Stimulated activated CD4-positive, alpha-beta T cell treated with anti-CD3 and anti-CD28 coated beads, Interleukin-4, amount 100 ng/mL, for 1 hour (primary cell): ENCODE results near the gene RPS15.
A peak's percentile ranks its signal among the peaks of the same experiment; 100 is the strongest.

Experiments
- DNase-seq: peaks from one replicate; pipeline ENCODE4 v3.0.0-alpha.2; 2020

RPS15 gene

DNA sequence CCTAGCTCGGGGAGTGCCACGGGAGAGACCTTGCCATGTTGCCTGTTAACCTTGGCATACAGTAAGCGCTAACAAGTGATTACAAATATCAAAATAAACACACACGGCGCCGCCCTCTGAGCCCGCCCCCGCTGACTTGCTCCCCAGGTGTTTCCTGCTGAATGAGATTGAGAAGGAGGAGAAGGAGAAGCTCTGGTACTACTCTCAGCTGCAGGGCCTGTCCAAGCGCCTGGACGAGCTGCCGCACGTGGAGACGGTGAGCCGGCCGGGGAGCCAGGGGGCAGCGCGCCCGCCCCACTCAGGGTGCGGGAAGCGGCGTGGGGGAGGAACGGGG is 16.8 kb downstream of the RPS15 start:
- DNase-seq, result no peak

DNA sequence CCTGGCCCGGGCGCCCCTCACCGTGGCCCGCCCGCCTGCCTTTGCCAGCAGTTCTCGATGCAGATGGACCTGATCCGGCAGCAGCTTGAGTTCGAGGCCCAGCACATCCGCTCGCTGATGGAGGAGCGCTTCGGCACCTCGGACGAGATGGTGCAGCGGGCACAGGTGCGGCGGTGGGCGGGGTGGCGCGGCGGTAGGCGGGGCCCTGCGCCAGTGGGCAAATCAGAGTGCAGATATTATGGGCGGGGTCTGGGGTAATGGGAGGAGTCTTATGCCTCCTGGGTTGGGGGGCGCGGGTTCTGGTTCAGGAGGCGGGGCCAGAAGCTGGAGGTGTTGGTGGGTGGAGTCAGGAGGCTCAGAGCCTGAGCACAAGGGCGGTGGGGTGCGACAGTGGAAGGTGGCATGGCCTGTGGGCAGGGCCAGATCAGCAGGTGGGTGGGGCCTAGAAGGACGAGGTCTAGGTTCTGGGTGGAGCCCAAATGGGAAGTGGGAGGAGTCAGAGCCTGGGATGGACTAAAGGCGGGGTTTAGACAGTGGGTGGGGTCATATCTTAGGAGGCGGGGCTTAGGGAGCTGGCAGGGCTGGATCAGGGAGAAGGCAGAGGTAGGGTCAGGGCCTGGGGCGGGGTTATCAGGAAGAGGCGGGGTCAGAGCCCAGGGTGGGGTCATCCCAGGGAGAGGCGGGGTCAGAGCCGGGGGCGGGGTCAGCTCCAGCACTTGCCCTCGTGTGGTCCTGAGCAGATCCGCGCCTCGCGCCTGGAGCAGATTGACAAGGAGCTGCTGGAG is 17.3 kb downstream of the RPS15 start:
- peak; percentile 50 for DNase-seq

DNA sequence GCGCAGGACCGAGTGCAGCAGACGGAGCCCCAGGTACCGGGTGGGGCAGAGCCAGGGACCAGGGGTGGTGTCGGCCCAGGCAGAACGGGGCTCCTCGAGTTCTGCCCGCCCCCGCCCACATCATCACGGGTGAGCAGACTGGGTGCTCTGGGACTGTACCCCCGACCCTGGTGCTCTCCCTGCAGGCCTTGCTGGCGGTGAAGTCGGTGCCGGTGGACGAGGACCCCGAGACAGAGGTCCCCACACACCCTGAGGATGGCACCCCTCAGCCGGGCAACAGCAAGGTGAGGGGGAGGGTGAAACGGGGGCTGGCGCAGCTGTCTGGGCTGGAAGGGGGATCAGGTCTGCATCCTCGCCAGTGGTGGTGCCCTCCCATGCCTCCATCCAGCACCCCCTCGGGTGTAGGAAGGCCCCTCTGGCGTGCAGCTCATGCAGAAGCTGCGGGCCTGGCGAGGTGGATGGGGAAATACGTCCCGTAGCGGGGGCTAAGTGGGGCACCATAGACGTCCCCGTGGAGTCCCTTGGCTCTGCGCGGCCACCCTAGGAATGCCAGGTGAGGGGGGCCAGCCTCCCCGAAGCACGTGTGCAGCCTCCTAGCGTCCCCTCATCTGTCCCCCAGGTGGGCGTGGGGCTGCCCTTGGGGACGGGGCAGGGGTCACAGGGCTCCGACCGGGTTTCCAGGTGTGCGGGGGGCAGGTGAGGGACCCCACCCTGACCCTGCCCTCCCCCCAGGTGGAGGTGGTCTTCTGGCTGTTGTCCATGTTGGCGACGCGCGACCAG is 18.1 kb downstream of the RPS15 start:
- no peak for DNase-seq

DNA sequence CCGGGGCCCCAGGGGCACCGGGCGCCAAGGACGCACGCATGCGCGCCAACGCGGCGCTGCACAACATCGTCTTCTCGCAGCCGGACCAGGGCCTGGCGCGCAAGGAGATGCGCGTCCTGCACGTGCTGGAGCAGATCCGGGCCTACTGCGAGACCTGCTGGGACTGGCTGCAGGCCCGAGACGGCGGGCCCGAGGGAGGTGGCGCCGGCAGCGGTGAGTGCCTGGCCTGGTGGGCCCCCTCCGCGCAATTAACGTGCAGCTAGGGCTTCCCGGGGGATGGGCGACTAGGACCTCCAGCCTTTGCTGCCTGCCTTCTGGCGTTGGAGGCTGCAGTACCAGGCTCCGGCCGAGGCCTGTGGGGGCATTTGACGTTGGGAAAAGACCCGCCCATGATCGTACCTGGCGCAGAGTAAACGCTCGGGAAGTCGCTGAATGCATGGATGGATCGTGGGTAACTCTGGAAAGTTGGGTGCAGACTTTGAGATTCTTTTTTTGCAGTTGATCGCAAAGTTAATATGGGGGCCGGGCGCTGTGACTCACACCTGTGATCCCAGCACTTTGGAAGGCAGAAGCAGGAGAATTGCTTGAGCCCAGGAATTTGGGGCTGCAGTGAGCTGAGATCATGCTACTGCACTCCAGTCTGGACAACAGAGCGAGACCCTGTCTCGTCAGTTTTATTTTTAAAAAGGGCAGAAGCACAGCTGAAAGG is 19.0 kb downstream of the RPS15 start:
- no peak for DNase-seq

DNA sequence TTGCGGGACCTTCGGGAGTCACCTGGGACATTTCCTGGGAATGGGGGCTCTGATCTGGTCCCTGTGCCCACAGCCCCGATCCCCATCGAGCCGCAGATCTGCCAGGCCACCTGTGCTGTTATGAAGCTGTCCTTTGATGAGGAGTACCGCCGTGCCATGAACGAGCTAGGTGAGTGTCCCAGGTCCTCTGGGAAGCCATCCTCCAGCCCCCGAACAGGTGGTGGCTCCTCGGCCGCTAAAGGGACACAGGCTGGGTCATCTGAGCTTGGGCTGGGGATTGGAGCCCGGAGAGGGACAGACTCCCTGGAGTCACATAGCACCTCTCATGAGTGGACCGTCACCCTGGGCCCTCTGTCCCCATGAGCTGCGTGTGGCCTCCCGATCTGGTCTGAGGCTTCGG is 19.7 kb downstream of the RPS15 start:
- no peak for DNase-seq

DNA sequence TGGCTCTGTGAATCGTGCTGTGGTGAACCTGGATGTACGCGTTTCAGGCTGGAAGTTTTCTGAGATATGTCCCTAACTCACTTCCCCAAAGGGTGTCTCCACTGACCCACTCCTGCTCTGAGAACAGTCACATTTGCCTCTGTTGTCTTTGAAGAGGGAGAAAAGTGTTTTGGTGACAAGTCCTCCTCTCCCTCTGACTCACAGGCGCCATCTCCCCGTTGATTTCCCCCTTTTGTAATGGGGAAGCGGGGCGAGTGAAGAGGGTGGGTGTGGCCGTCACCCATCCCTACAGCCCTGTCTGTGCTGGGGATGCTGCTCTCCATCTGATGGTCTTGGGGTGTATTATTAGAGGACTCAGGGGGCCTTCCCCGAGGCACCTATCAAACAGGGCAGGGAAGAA is 21.3 kb downstream of the RPS15 start:
- DNase-seq, result no peak

DNA sequence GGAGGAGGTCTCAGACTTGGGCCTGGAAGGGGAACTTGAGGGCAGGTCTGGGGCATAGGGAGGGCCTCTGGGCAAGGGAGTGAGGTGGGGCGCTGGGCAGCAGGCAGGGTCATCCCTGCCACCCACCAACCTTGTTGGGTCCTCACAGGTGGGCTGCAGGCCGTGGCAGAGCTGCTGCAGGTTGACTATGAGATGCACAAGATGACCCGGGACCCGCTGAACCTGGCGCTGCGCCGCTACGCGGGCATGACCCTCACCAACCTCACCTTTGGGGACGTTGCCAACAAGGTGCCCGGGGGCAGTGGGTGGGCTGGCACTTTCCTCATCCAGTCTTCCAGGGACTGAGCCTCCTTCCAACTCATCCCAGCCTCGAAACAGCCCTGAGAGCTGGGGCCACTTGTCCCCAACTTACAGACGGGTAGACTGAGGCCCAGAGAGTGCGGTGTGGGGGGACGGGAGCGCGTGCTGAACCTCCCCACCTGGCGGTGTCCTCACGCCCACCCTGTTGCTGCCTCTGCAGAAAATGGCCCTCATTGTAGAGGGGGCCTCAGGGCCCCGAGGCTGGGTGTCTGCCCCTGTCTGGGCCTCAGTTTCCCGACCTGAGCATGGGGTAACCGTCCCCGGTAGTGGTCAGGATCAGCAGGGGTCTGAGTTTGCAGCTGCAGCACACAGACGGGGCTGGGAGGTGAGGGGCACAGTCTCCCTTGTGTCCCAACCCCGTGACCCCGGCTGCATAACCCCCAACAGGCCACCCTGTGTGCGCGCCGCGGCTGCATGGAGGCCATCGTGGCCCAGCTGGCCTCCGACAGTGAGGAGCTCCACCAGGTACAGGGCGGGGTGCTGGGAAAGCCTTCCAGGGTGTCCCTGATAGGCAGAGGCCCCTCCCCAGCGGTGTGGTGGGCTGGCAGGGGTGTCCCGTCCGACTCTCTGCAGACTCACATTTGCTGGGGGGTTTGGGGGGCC is 22.1 kb downstream of the RPS15 start:
- DNase-seq, result no peak

DNA sequence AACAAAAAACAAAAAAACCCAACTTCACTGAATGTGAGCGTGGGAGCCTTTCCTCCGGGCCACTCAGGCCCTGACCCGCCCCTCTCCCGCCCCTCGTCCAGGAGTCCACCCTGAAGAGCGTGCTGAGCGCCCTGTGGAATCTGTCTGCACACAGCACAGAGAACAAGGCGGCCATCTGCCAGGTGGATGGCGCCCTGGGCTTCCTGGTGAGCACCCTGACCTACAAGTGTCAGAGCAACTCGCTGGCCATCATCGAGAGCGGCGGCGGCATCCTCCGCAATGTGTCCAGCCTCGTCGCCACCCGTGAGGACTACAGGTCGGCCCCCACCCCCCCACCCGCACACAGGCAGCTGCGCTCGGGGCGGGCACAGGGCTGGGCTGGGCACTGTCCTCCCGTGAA is 23.7 kb downstream of the RPS15 start:
- no peak for DNase-seq

DNA sequence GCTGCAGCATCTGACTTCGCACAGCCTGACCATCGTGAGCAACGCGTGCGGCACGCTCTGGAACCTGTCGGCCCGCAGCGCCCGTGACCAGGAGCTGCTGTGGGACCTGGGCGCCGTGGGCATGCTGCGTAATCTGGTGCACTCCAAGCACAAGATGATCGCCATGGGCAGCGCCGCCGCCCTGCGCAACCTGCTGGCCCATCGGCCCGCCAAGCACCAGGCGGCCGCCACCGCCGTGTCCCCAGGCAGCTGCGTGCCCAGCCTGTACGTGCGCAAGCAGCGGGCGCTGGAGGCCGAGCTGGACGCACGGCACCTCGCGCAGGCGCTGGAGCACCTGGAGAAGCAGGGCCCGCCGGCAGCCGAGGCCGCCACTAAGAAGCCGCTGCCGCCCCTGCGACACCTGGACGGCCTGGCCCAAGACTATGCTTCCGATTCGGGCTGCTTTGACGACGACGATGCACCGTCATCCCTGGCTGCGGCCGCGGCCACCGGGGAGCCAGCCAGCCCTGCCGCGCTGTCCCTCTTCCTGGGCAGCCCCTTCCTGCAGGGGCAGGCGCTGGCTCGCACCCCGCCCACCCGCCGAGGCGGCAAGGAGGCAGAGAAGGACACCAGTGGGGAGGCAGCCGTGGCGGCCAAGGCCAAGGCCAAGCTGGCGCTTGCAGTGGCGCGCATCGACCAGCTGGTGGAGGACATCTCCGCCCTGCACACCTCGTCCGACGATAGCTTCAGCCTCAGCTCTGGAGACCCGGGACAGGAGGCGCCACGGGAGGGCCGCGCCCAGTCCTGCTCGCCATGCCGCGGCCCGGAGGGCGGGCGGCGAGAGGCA is 27.2 kb downstream of the RPS15 start:
- peak; percentile 43 for DNase-seq

DNA sequence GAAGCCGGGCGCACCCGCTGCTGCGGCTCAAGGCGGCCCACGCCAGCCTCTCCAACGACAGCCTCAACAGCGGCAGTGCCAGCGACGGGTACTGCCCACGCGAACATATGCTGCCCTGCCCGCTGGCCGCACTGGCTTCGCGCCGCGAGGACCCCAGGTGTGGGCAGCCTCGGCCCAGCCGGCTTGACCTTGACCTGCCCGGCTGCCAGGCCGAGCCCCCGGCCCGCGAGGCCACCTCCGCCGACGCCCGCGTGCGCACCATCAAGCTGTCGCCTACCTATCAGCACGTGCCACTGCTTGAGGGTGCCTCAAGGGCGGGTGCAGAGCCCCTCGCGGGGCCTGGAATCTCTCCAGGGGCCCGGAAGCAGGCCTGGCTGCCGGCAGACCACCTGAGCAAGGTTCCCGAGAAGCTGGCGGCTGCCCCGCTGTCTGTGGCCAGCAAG is 27.8 kb downstream of the RPS15 start:
- no peak for DNase-seq

DNA sequence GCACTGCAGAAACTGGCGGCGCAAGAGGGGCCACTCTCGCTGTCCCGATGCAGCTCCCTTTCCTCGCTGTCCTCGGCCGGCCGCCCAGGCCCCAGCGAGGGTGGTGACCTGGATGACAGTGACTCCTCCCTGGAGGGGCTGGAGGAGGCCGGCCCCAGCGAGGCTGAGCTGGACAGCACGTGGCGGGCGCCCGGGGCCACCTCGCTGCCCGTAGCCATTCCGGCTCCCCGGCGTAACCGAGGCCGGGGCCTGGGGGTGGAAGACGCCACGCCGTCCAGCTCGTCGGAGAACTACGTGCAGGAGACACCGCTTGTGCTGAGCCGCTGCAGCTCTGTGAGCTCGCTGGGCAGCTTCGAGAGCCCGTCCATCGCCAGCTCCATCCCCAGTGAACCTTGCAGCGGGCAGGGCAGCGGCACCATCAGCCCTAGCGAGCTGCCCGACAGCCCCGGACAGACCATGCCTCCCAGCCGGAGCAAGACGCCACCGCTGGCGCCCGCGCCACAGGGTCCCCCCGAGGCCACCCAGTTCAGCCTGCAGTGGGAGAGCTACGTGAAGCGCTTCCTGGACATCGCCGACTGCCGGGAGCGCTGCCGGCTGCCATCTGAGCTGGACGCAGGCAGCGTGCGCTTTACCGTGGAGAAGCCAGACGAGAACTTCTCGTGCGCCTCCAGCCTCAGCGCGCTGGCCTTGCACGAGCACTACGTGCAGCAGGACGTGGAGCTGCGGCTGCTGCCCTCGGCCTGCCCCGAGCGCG is 28.4 kb downstream of the RPS15 start:
- DNase-seq, result no peak

DNA sequence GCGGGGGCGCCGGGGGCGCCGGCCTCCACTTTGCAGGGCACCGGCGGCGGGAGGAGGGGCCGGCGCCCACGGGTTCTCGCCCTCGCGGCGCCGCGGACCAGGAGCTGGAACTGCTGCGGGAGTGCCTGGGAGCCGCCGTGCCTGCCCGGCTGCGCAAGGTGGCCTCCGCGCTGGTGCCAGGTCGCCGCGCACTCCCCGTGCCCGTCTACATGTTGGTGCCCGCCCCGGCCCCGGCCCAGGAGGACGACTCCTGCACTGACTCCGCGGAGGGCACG is 29.0 kb downstream of the RPS15 start:
- no peak for DNase-seq

DNA sequence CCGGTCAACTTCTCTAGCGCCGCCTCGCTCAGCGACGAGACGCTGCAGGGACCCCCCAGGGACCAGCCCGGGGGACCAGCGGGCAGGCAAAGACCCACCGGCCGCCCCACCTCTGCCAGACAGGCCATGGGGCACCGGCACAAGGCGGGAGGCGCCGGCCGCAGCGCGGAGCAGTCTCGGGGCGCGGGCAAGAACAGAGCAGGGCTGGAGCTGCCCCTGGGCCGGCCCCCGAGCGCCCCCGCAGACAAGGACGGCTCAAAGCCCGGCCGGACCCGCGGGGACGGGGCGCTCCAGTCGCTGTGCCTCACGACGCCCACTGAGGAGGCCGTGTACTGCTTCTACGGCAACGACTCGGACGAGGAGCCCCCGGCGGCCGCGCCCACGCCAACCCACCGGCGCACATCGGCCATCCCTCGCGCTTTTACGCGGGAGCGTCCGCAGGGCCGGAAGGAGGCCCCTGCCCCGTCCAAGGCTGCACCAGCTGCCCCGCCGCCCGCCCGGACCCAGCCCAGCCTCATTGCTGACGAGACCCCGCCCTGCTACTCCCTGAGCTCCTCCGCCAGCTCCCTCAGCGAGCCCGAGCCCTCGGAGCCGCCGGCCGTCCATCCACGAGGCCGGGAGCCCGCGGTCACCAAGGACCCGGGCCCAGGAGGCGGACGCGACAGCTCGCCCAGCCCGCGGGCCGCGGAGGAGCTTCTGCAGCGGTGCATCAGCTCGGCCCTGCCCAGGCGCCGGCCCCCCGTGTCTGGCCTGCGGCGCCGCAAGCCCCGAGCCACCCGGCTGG is 29.5 kb downstream of the RPS15 start:
- DNase-seq, result no peak

DNA sequence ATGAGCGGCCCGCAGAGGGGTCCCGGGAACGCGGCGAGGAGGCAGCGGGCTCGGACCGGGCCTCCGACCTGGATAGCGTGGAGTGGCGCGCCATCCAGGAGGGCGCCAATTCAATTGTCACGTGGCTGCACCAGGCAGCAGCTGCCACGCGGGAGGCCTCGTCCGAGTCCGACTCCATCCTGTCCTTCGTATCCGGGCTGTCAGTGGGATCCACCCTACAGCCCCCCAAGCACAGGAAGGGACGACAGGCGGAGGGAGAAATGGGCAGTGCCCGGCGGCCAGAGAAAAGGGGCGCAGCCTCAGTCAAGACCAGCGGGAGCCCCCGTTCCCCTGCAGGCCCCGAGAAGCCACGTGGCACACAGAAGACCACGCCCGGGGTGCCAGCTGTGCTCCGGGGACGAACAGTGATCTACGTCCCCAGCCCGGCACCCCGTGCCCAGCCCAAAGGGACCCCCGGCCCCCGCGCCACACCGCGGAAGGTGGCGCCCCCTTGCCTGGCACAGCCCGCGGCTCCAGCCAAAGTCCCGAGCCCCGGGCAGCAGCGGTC is 30.2 kb downstream of the RPS15 start:
- DNase-seq, result no peak

DNA sequence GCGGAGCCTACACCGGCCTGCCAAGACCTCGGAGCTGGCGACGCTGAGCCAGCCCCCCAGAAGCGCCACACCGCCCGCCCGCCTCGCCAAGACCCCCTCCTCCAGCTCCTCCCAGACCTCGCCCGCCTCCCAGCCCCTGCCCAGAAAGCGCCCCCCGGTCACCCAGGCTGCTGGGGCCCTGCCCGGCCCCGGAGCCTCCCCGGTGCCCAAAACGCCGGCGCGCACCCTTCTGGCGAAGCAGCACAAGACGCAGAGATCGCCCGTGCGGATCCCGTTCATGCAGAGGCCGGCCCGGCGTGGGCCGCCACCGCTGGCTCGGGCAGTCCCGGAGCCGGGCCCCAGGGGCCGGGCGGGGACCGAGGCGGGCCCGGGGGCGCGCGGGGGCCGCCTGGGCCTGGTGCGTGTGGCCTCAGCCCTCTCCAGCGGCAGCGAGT is 30.6 kb downstream of the RPS15 start:
- DNase-seq, result peak; percentile 57

DNA sequence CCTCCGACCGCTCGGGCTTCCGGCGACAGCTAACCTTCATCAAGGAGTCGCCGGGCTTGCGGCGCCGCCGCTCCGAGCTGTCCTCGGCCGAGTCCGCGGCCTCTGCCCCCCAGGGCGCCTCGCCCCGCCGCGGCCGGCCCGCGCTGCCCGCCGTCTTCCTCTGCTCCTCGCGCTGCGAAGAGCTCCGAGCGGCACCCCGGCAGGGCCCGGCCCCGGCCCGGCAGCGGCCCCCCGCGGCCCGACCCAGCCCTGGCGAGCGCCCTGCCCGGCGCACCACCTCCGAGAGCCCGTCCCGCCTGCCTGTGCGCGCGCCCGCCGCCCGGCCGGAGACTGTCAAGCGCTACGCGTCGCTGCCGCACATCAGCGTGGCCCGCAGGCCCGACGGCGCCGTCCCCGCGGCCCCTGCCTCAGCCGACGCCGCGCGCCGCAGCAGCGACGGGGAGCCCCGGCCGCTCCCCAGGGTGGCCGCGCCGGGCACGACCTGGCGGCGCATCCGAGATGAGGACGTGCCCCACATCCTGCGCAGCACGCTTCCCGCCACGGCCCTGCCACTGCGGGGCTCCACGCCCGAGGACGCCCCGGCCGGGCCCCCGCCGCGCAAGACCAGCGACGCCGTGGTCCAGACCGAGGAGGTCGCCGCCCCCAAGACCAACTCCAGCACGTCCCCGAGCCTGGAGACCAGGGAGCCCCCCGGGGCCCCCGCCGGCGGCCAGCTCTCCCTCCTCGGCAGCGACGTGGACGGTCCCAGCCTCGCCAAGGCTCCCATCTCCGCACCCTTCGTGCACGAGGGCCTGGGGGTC is 31.3 kb downstream of the RPS15 start:
- DNase-seq, result no peak

DNA sequence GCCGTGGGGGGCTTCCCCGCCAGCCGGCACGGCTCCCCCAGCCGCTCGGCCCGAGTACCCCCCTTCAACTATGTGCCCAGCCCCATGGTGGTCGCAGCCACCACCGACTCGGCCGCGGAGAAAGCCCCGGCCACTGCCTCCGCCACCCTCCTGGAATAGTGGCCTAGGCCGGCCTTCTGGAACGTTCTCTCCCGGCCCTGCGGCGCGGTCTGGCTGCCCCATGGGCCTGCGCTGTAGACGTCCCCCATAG is 31.8 kb downstream of the RPS15 start:
- no peak for DNase-seq

DNA sequence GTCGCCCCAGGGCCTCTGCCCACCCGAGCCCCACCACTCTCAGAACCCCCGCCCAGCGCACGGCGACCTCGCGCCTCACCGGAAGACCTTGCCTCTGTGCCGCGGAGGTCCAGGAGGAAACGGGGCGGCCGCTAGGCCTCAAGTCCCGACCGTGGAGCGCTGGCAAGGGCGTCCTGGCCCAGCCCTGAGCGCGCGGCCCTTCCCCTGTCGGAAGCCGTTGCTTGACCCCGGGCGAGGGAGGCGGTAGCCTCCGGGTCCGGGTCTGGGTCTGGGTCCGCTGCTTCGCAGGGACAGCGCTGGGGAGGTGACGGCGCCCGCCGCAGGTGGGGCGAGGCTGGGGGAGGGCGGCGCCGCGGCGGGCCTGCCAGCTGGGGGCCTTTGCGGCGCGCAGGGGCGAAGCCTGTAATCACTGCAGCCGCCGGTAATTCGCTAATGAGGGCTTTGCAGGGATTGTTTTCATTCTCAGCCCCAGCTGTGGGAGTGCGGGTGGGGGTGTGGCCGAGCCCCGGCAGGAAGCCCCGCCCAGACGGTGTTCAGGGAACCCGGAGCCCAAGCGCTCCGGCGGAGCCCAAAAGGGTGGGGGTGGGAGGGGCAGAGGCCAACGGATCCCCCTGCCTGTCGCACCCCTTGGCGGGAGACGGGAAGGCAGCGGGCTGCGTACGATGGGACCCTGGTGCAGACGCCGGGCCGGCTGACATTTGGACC is 32.3 kb downstream of the RPS15 start:
- peak; percentile 76 for DNase-seq

DNA sequence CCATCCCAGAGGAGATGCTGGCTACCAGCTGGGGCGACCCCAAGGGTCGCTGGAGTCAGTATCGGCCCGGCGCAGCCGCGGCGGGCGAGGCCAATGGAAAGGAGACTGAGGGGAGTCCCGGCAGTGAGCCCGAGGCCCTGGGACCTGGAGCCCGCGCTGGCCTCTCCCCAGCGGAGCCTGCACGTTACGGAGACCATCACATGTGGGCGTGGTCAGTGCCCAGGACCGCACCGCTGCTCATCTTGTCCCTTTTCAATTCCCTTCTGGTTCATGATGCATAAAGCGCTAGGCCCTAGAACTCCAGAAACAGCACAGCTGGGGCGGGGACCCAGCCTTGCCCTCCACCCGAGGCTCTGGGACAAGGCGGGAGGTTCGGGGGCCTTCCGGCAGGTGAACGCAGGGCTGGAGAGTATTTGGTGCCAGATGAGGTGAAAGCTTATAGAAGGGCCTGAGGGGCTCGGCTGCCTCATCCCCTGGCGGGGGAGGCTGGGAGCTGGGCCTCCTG is 32.9 kb downstream of the RPS15 start:
- no peak for DNase-seq
